Stomach (tissue), 4 donors: ENCODE data around the gene PARVB.

Experiments
- CTCF ChIP-seq, 7 experiments: fragments of 450-650 bp in 4 of 7; fragments of 200-600 bp in 3 of 7; sonication (generic) in 3 of 7; IDR thresholded peaks; one replicate each; pipeline ENCODE4 v1.5.1; 2016 to 2019; ENCODE audit warnings: antibody characterized with exemption in 7 of 7, control low read depth in 2 of 7, mild to moderate bottlenecking in 1 of 7
- EP300 ChIP-seq: sonication (generic); formaldehyde crosslinking; IDR thresholded peaks from one replicate; pipeline ENCODE4 v1.6.1; 2017; ENCODE audit warnings: antibody characterized with exemption
- POLR2A ChIP-seq, 4 donors: fragments of 450-650 bp; IDR thresholded peaks; one replicate each; pipeline ENCODE4 v1.6.1; 2016; ENCODE audit warnings: antibody characterized with exemption in 4 of 4, control low read depth in 2 of 4, mild to moderate bottlenecking in 1 of 4, moderate library complexity in 1 of 4
- POLR2AphosphoS5 ChIP-seq, 3 donors: sonication (generic); formaldehyde crosslinking; IDR thresholded peaks; one replicate each; pipeline ENCODE4 v1.6.1; 2016; ENCODE audit warnings: antibody characterized with exemption in 3 of 3

GRCh38 chr22:44067033-44067432, 42.9 kb downstream of the PARVB start:
- TF ChIP-seq CTCF (IDR thresholded peaks at IDR 0.05) (no peak), POLR2A (IDR thresholded peaks at IDR 0.05) (no peak), POLR2AphosphoS5 (IDR thresholded peaks at IDR 0.05) (no peak), EP300 (no peak)
